NB4 (cell line): ENCODE data around the gene MSRB3.
"Not testable (repeated sequence)": the region's sequence is repeated elsewhere in the genome, so short reads cannot be mapped to it uniquely, and the experiment has no call there.

Source experiments
- DNase-seq: peaks from one replicate; pipeline ENCODE4 v3.0.0; 2010; ENCODE audit warnings: low read depth
- H3K4me3 ChIP-seq: one replicate; pipeline ENCODE4 v1.5.1; 2011; ENCODE audit warnings: mild to moderate bottlenecking, low read depth, low read length, moderate library complexity
- CTCF ChIP-seq: IDR thresholded peaks from one replicate; pipeline ENCODE4 v1.5.1; 2012; ENCODE audit warnings: low read depth, low read length
- MAX ChIP-seq: IDR thresholded peaks from 2 replicates; pipeline ENCODE4 v1.6.1; 2011; ENCODE audit warnings: low read depth, low read length
- MYC ChIP-seq: IDR thresholded peaks from 2 replicates; pipeline ENCODE4 v1.6.1; 2011; ENCODE audit warnings: low read depth, low read length
- POLR2A ChIP-seq: IDR thresholded peaks from 2 replicates; pipeline ENCODE4 v1.6.1; 2011; ENCODE audit warnings: mild to moderate bottlenecking; ENCODE audit not compliant: insufficient read length; ENCODE audit errors: extremely low read depth

The MSRB3 gene

GRCh38 chr12:65470256-65470655, 191.8 kb downstream of the MSRB3 start:
- DNase-seq = no peak
- H3K4me3 ChIP-seq = no peak overlapping the region
- TF ChIP-seq CTCF (no peak), POLR2A (no peak), MAX (no peak), MYC (no peak)

GRCh38 chr12:65472079-65472478, 193.6 kb downstream of the MSRB3 start:
- H3K4me3 ChIP-seq = no peak overlapping the region
- DNase-seq = no peak
- no peak for TF ChIP-seq MAX
- TF ChIP-seq CTCF = no peak
- TF ChIP-seq MYC = no peak
- no peak for TF ChIP-seq POLR2A

GRCh38 chr12:65474831-65475230, 196.3 kb downstream of the MSRB3 start:
- H3K4me3 ChIP-seq = no peak overlapping the region
- DNase-seq = no peak
- TF ChIP-seq MAX (no peak), MYC (no peak), POLR2A (no peak), CTCF (no peak)

GRCh38 chr12:65477721-65478120, 199.2 kb downstream of the MSRB3 start:
- TF ChIP-seq POLR2A = no peak
- TF ChIP-seq MAX = no peak
- no peak for TF ChIP-seq CTCF
- no peak for TF ChIP-seq MYC
- DNase-seq = no peak
- H3K4me3 ChIP-seq = no peak overlapping the region

- H3K4me3 ChIP-seq, DNase-seq: not testable (repeated sequence)
Observed at GRCh38 chr12:65483891-65484516, 205.5 kb downstream of the MSRB3 start.

- H3K4me3 ChIP-seq = no peak overlapping the region
- DNase-seq = no peak
- no peak for TF ChIP-seq MYC
- no peak for TF ChIP-seq POLR2A
- TF ChIP-seq MAX = no peak
- TF ChIP-seq CTCF = no peak
Observed at GRCh38 chr12:65488197-65488596, 209.7 kb downstream of the MSRB3 start.
